D721Med (cell line): ENCODE data around the gene ASXL3.
A peak's percentile ranks its signal among the peaks of the same experiment; 100 is the strongest.

ENCODE experiments used
- DNase-seq: peaks from one replicate; pipeline ENCODE4 v3.0.0; 2011; ENCODE audit warnings: low spot score; ENCODE audit not compliant: insufficient read length
- FAIRE-seq: peaks from 2 replicates; lab custom pipeline; 2011; peaks lifted over from hg19 to GRCh38; lab: Jason Lieb, UNC
- CTCF ChIP-seq: IDR thresholded peaks from 2 replicates; pipeline ENCODE4 v1.5.1; 2012; ENCODE audit warnings: mild to moderate bottlenecking, control low read depth; ENCODE audit not compliant: insufficient read depth; ENCODE audit errors: missing control alignments

ASXL3 gene

GRCh38 chr18:33581856-33582255, 3.8 kb downstream of the ASXL3 start:
- DNase-seq (no peak), FAIRE-seq (no peak)
- no peak for TF ChIP-seq CTCF

GRCh38 chr18:33583901-33584300, 5.9 kb downstream of the ASXL3 start:
- no peak for TF ChIP-seq CTCF
- DNase-seq = no peak
- peak; percentile 51 for FAIRE-seq

- no peak for DNase-seq
- FAIRE-seq = no peak
- TF ChIP-seq CTCF = no peak
Measured at GRCh38 chr18:33584548-33585430, 6.8 kb downstream of the ASXL3 start.

GRCh38 chr18:33585431-33585775, 7.4 kb downstream of the ASXL3 start:
- peak; percentile 6 for FAIRE-seq
- TF ChIP-seq CTCF = no peak
- DNase-seq = no peak

- FAIRE-seq (no peak), DNase-seq (no peak)
- no peak for TF ChIP-seq CTCF
Measured at GRCh38 chr18:33588361-33588760, 10.3 kb downstream of the ASXL3 start.

- FAIRE-seq (no peak), DNase-seq (no peak)
- TF ChIP-seq CTCF = no peak
Measured at GRCh38 chr18:33593261-33593660, 15.2 kb downstream of the ASXL3 start.

GRCh38 chr18:33594799-33595198, 16.8 kb downstream of the ASXL3 start:
- no peak for TF ChIP-seq CTCF
- DNase-seq (no peak), FAIRE-seq (no peak)
